Uterus (tissue), 2 donors: ENCODE measurements around the gene ARID3B.

ENCODE experiments used
- CTCF ChIP-seq, 4 experiments: fragments of 200-600 bp in 2 of 4; fragments of 450-650 bp in 2 of 4; sonication (generic) in 2 of 4; IDR thresholded peaks; one replicate each; pipeline ENCODE4 v1.5.1; 2016 to 2019; ENCODE audit warnings: antibody characterized with exemption in 4 of 4, mild to moderate bottlenecking in 2 of 4, moderate library complexity in 1 of 4
- POLR2A ChIP-seq, 2 donors: fragments of 450-650 bp; IDR thresholded peaks; one replicate each; pipeline ENCODE4 v1.6.1; 2016; ENCODE audit warnings: antibody characterized with exemption in 2 of 2, mild to moderate bottlenecking in 1 of 2, moderate library complexity in 1 of 2

GRCh38 chr15:74621546-74621920, 80.5 kb downstream of the ARID3B start:
- no peak for TF ChIP-seq CTCF (IDR thresholded peaks at IDR 0.05)
- TF ChIP-seq POLR2A (IDR thresholded peaks at IDR 0.05) = no peak
